ENCODE data around the gene SH3PXD2A.

- TF ChIP-seq GATA2 (IDR thresholded peaks at IDR 0.05; ENCODE audit: low read depth, low read length): no peak
- TF ChIP-seq GATA3 (IDR thresholded peaks at IDR 0.05; ENCODE audit: low read depth, low read length): no peak
These were observed 94.1 kb downstream of the SH3PXD2A start for GRCh38 chr10:103761075-103761920.

Data from SH-SY5Y (cell line).